IMR-90 (cell line): Measurements from ENCODE around the gene HJURP. TPM values are rescaled to one million over a fixed set of nuclear protein-coding genes. Genes with fewer than 3 reads are reported as not detected.

Experiments used
- ATAC-seq: fragments of 200-7000 bp; cut with Tn5 transposase; 2 replicates; pipeline ENCODE4 v1.9.1; 2020; ENCODE audit warnings: low read depth, mild to moderate bottlenecking, moderate library complexity
- BruUV-seq: library from RNA; stranded (reverse); fragments of 400-500 nt; replicated peaks from 2 replicates; lab custom pipeline; 2021; lab: Mats Ljungman, UMichigan
- CTCF ChIA-PET: fragments of 300-600 bp; formaldehyde crosslinking; extraction: SDS; loops from one replicate; lab custom pipeline; 2021; ENCODE audit warnings: antibody characterized with exemption; lab: Yijun Ruan, JAX
- POLR2A ChIA-PET: fragments of 300-600 bp; sonication (Branson Sonifier 250); formaldehyde crosslinking; loops from one replicate; lab custom pipeline; 2022; ENCODE audit warnings: antibody characterized with exemption; ENCODE audit not compliant: unreplicated experiment; lab: Charles Lee
- DNase-seq: peaks from one replicate; pipeline ENCODE4 v3.0.0; 2013
- H2AFZ ChIP-seq: replicated peaks from 2 replicates; pipeline ENCODE3; 2013; ENCODE audit warnings: low read length, mild to moderate bottlenecking; ENCODE audit not compliant: poor library complexity
- H2AK5ac ChIP-seq: 2 replicates; pipeline ENCODE4 v1.6.1; 2013; ENCODE audit warnings: low read depth, low read length, inconsistent platforms
- H2AK9ac ChIP-seq: replicated peaks from 2 replicates; pipeline ENCODE3; 2013; ENCODE audit warnings: mild to moderate bottlenecking, low read depth, low read length, moderate library complexity; ENCODE audit not compliant: poor library complexity
- H2BK120ac ChIP-seq: 2 replicates; pipeline ENCODE4 v1.6.1; 2013; ENCODE audit warnings: low read depth, low read length, inconsistent platforms
- H2BK15ac ChIP-seq: 3 replicates; pipeline ENCODE4 v1.6.1; 2013; ENCODE audit warnings: low read depth, low read length, inconsistent platforms
- H2BK20ac ChIP-seq: 2 replicates; pipeline ENCODE4 v1.6.1; 2013; ENCODE audit warnings: low read depth, mild to moderate bottlenecking, inconsistent platforms, low read length, moderate library complexity
- H2BK5ac ChIP-seq: 2 replicates; pipeline ENCODE4 v1.6.1; 2013; ENCODE audit warnings: mild to moderate bottlenecking, low read depth, low read length, inconsistent platforms; ENCODE audit not compliant: poor library complexity, severe bottlenecking
- H3K14ac ChIP-seq: replicated peaks from 2 replicates; pipeline ENCODE4 v1.6.1; 2013; ENCODE audit warnings: low read depth, low read length, inconsistent platforms
- H3K18ac ChIP-seq: 2 replicates; pipeline ENCODE4 v1.6.1; 2013; ENCODE audit warnings: low read depth, low read length, control low read depth
- H3K23ac ChIP-seq: 2 replicates; pipeline ENCODE4 v1.6.1; 2013; ENCODE audit warnings: low read depth, low read length, inconsistent platforms
- H3K27ac ChIP-seq: 2 replicates; pipeline ENCODE4 v1.5.1; 2013; ENCODE audit warnings: mild to moderate bottlenecking, control low read depth, low read length; ENCODE audit not compliant: insufficient read depth
- H3K27me3 ChIP-seq: 2 replicates; pipeline ENCODE4 v1.6.1; 2013; ENCODE audit warnings: low read length; ENCODE audit not compliant: control insufficient read depth, insufficient read depth
- H3K36me3 ChIP-seq: 2 replicates; pipeline ENCODE4 v1.6.1; 2013; ENCODE audit warnings: low read length, mixed read lengths; ENCODE audit not compliant: control insufficient read depth, insufficient read depth
- H3K4ac ChIP-seq: 2 replicates; pipeline ENCODE4 v1.6.1; 2013; ENCODE audit warnings: low read depth, low read length, inconsistent platforms
- H3K4me1 ChIP-seq: 2 replicates; pipeline ENCODE4 v1.6.1; 2013; ENCODE audit warnings: low read length, mixed read lengths; ENCODE audit not compliant: control insufficient read depth, insufficient read depth
- H3K4me2 ChIP-seq: 2 replicates; pipeline ENCODE4 v1.6.1; 2013; ENCODE audit warnings: low read depth, mild to moderate bottlenecking, control low read depth, low read length, moderate library complexity
- H3K4me3 ChIP-seq: 2 replicates; pipeline ENCODE4 v1.5.1; 2013; ENCODE audit warnings: low read depth, mild to moderate bottlenecking, control low read depth, low read length, moderate library complexity; ENCODE audit not compliant: insufficient read depth
- H3K56ac ChIP-seq: 2 replicates; pipeline ENCODE4 v1.6.1; 2013; ENCODE audit warnings: low read length, inconsistent platforms; ENCODE audit not compliant: insufficient read depth; ENCODE audit errors: extremely low read depth
- H3K79me1 ChIP-seq, 2 experiments: 2 replicates each; pipeline ENCODE4 v1.6.1; 2013; ENCODE audit warnings: low read length in 2 of 2, inconsistent platforms in 1 of 2, low read depth in 1 of 2
- H3K9ac ChIP-seq: 2 replicates; pipeline ENCODE4 v1.6.1; 2013; ENCODE audit warnings: low read depth, low read length, control low read depth
- H3K9me1 ChIP-seq: 2 replicates; pipeline ENCODE4 v1.6.1; 2013; ENCODE audit warnings: low read length, inconsistent platforms; ENCODE audit not compliant: insufficient read depth
- H3K9me3 ChIP-seq: 2 replicates; pipeline ENCODE4 v1.6.1; 2013; ENCODE audit warnings: low read length; ENCODE audit not compliant: control insufficient read depth, insufficient read depth
- H4K20me1 ChIP-seq: 2 replicates; pipeline ENCODE4 v1.6.1; 2013; ENCODE audit warnings: low read length, inconsistent platforms; ENCODE audit not compliant: insufficient read depth
- H4K5ac ChIP-seq: 2 replicates; pipeline ENCODE4 v1.6.1; 2013; ENCODE audit warnings: mild to moderate bottlenecking, low read depth, low read length, control low read depth
- H4K8ac ChIP-seq, 2 experiments: 2 replicates each; pipeline ENCODE4 v1.6.1; 2013; ENCODE audit warnings: low read depth in 2 of 2, low read length in 2 of 2, control low read depth in 1 of 2, inconsistent platforms in 1 of 2
- H4K91ac ChIP-seq: 2 replicates; pipeline ENCODE4 v1.6.1; 2013; ENCODE audit warnings: low read depth, low read length, inconsistent platforms; ENCODE audit not compliant: insufficient read depth
- BHLHE40 ChIP-seq: fragments of 150-350 bp; IDR thresholded peaks from 2 replicates; pipeline ENCODE4 v1.6.1; 2016; ENCODE audit warnings: mild to moderate bottlenecking, low read depth, low read length
- CEBPB ChIP-seq: IDR thresholded peaks from 2 replicates; pipeline ENCODE4 v1.6.1; 2012; ENCODE audit warnings: low read depth, low read length, improper control_type of control experiment
- CHD1 ChIP-seq: IDR thresholded peaks from 2 replicates; pipeline ENCODE4 v1.6.1; 2012; ENCODE audit warnings: low read depth, low read length, improper control_type of control experiment
- CTCF ChIP-seq: conservative IDR thresholded peaks from 2 replicates; pipeline ENCODE4 v1.5.1; 2012; ENCODE audit warnings: mild to moderate bottlenecking, low read depth, low read length, improper control_type of control experiment
- ELK1 ChIP-seq: fragments of 150-350 bp; IDR thresholded peaks from 2 replicates; pipeline ENCODE4 v1.6.1; 2016; ENCODE audit warnings: low read depth, mild to moderate bottlenecking, low read length, moderate library complexity, borderline replicate concordance
- FOS ChIP-seq: fragments of 150-350 bp; IDR thresholded peaks from 2 replicates; pipeline ENCODE4 v1.6.1; 2016; ENCODE audit warnings: low read depth, low read length
- MAFK ChIP-seq: IDR thresholded peaks from 2 replicates; pipeline ENCODE4 v1.6.1; 2012; ENCODE audit warnings: low read depth, low read length, improper control_type of control experiment
- MAZ ChIP-seq: IDR thresholded peaks from 2 replicates; pipeline ENCODE4 v1.6.1; 2012; ENCODE audit warnings: low read depth, mild to moderate bottlenecking, low read length, improper control_type of control experiment, moderate library complexity, borderline replicate concordance
- MXI1 ChIP-seq: IDR thresholded peaks from 2 replicates; pipeline ENCODE4 v1.6.1; 2012; ENCODE audit warnings: low read depth, mild to moderate bottlenecking, low read length, moderate library complexity, borderline replicate concordance
- NFE2L2 ChIP-seq: fragments of 150-350 bp; IDR thresholded peaks from 2 replicates; pipeline ENCODE4 v1.6.1; 2016; ENCODE audit warnings: low read depth, mild to moderate bottlenecking, low read length
- POLR2A ChIP-seq: IDR thresholded peaks from 2 replicates; pipeline ENCODE4 v1.6.1; 2012; ENCODE audit warnings: mild to moderate bottlenecking, low read depth, low read length
- RAD21 ChIP-seq: IDR thresholded peaks from 2 replicates; pipeline ENCODE4 v1.6.1; 2012; ENCODE audit warnings: low read length, improper control_type of control experiment
- RCOR1 ChIP-seq: IDR thresholded peaks from 2 replicates; pipeline ENCODE4 v1.6.1; 2012; ENCODE audit warnings: mild to moderate bottlenecking, low read length, improper control_type of control experiment; ENCODE audit not compliant: insufficient replicate concordance
- RFX5 ChIP-seq: IDR thresholded peaks from 2 replicates; pipeline ENCODE4 v1.8.0; 2012; ENCODE audit warnings: low read depth, mild to moderate bottlenecking, low read length, moderate library complexity
- SMC3 ChIP-seq: fragments of 150-350 bp; IDR thresholded peaks from 2 replicates; pipeline ENCODE4 v1.6.1; 2016; ENCODE audit warnings: low read depth, mild to moderate bottlenecking, antibody characterized with exemption, low read length, moderate library complexity
- WGBS, 2 experiments: methylation state at CpG; one replicate each; pipeline versions ENCODE4 v1.1.5 to v1.1.7; 2013; ENCODE audit warnings: missing lambda C conversion rate in 2 of 2; ENCODE audit not compliant: insufficient read length in 1 of 2; ENCODE audit errors: extremely low coverage in 2 of 2; 5-methylcytosine and 5-hydroxymethylcytosine counted together
- dilution Hi-C: fragments of 300-500 bp; cut with HindIII; formaldehyde crosslinking; loops from one replicate; pipeline ENCODE4 v1.14.3; 2018; ENCODE audit warnings: low sequenced_read_pairs; ENCODE audit not compliant: unreplicated experiment
- in situ Hi-C: fragments of 300-500 bp; cut with MboI; formaldehyde crosslinking; loops from 3 replicates; pipeline ENCODE4 v1.14.3; 2019; ENCODE audit warnings: low sequenced_read_pairs, inconsistent platforms, mixed read lengths
- intact Hi-C: fragments of 100-400 bp; cut with micrococcal nuclease; formaldehyde crosslinking; loops from 2 replicates; pipeline ENCODE4 v1.10.0; 2022
- polyA plus RNA-seq, 3 experiments: library from polyadenylated mRNA; depleted of rRNA; stranded (reverse); fragments of >200 nt; gene quantifications; 2 replicates each; pipeline ENCODE4 v1.2.3, GENCODE V29; 2012; ENCODE audit warnings: low replicate concordance in 1 of 3
- total RNA-seq: library from RNA; depleted of rRNA; stranded (reverse); fragments of >200 nt; gene quantifications from 2 replicates; pipeline ENCODE4 v1.2.3, GENCODE V29; 2012
- TF ChIP-seq, protein P1 (sequence below): fragments of 150-350 bp; IDR thresholded peaks from 2 replicates; pipeline ENCODE4 v1.6.1; 2017; ENCODE audit warnings: mild to moderate bottlenecking, antibody characterized with exemption, low read length, low read depth

HJURP gene
- total and polyA plus RNA-seq, 2 of the 4 experiments (the other 2 are of a cell fraction), result 22.6 to 26.5 TPM

- Histone ChIP-seq H2BK15ac (no peak overlapping the region), H2AK9ac (no peak overlapping the region), H2BK120ac (no peak overlapping the region), H3K27ac (no peak overlapping the region), H4K5ac (no peak overlapping the region), H2AFZ (no peak overlapping the region), H3K9me3 (no peaks in the 10 kb centered on the region), H4K91ac (no peak overlapping the region), H4K8ac (no peak overlapping the region), H3K56ac (no peak overlapping the region), H2AK5ac (no peak overlapping the region), H3K27me3 (peaks cover 6% of the 10 kb centered on the region; the same call in 1 of the 2 replicates), H3K4ac (no peak overlapping the region), H3K18ac (no peak overlapping the region), H3K23ac (no peak overlapping the region), H3K9me1 (no peaks in the 10 kb centered on the region), H3K79me1 (no peaks in the 10 kb centered on the region), H3K14ac (no peak overlapping the region), H3K4me2 (no peak overlapping the region), H4K20me1 (no peaks in the 10 kb centered on the region), H3K9ac (no peak overlapping the region), H2BK20ac (no peak overlapping the region), H3K4me3 (no peak overlapping the region), H3K36me3 (no peaks in the 10 kb centered on the region), H2BK5ac (no peak overlapping the region), H3K4me1 (no peaks in the 10 kb centered on the region)
- ChIA-PET CTCF (no interaction called here), POLR2A (no interaction called here)
- in situ Hi-C loops, result no loop called here
- intact Hi-C loops, result no loop called here
- BruUV-seq, result no TSS peak
- no peak for TF ChIP-seq MAZ
- TF ChIP-seq POLR2A, result no peak
- no peak for TF ChIP-seq SMC3
- TF ChIP-seq MAFK, result no peak
- no peak for TF ChIP-seq BHLHE40
- TF ChIP-seq NFE2L2, result no peak
- no peak for TF ChIP-seq RCOR1
- TF ChIP-seq ELK1, result no peak
- TF ChIP-seq FOS, result no peak
- no peak for TF ChIP-seq CEBPB
- TF ChIP-seq RAD21, result no peak
- TF ChIP-seq CHD1, result no peak
- TF ChIP-seq, protein P1, sequence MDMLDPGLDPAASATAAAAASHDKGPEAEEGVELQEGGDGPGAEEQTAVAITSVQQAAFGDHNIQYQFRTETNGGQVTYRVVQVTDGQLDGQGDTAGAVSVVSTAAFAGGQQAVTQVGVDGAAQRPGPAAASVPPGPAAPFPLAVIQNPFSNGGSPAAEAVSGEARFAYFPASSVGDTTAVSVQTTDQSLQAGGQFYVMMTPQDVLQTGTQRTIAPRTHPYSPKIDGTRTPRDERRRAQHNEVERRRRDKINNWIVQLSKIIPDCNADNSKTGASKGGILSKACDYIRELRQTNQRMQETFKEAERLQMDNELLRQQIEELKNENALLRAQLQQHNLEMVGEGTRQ, result no peak
- TF ChIP-seq MXI1, result no peak
- TF ChIP-seq RFX5, result no peak
- TF ChIP-seq CTCF, result no peak
- WGBS, 2 experiments, result no CpG with 5 or more reads among the region's 2 CpGs
- no peak for DNase-seq
- dilution Hi-C loops, result no loop called here
- ATAC-seq, result no peak
Observed at GRCh38 chr2:233816334-233816733, 38.0 kb downstream of the HJURP start.
